KMS-11 (cell line): Measurements from ENCODE around the gene DCHS2.

ENCODE experiments used
- H2AFZ ChIP-seq: fragments of 200-600 bp; sonication (generic); 2 replicates; pipeline ENCODE4 v1.6.1; 2016; ENCODE audit warnings: antibody characterized with exemption, mixed run types, low read depth
- H3K27ac ChIP-seq: fragments of 200-600 bp; sonication (generic); 2 replicates; pipeline ENCODE4 v1.6.1; 2016; ENCODE audit warnings: mild to moderate bottlenecking, mixed run types
- H3K27me3 ChIP-seq: fragments of 200-600 bp; sonication (generic); 2 replicates; pipeline ENCODE4 v1.6.1; 2017; ENCODE audit warnings: mild to moderate bottlenecking, low read depth, mixed run types, moderate library complexity; ENCODE audit not compliant: insufficient read depth
- H3K36me3 ChIP-seq: fragments of 200-600 bp; sonication (generic); 2 replicates; pipeline ENCODE4 v1.6.1; 2017; ENCODE audit warnings: mild to moderate bottlenecking, mixed run types; ENCODE audit not compliant: insufficient read depth
- H3K4me1 ChIP-seq: fragments of 200-600 bp; sonication (generic); 2 replicates; pipeline ENCODE4 v1.6.1; 2016; ENCODE audit warnings: mild to moderate bottlenecking, low read depth, mixed run types; ENCODE audit not compliant: poor library complexity, severe bottlenecking
- H3K4me2 ChIP-seq: fragments of 200-600 bp; sonication (generic); 2 replicates; pipeline ENCODE4 v1.7.0; 2016; ENCODE audit warnings: mild to moderate bottlenecking, mixed run types
- H3K4me3 ChIP-seq: fragments of 200-600 bp; sonication (generic); IDR thresholded peaks from 2 replicates; pipeline ENCODE4 v1.6.1; 2017; ENCODE audit warnings: low read depth, low read length, mixed read lengths; ENCODE audit not compliant: insufficient read depth
- H3K79me2 ChIP-seq: fragments of 200-600 bp; sonication (generic); 2 replicates; pipeline ENCODE4 v1.6.1; 2016; ENCODE audit warnings: low read depth, mixed run types; ENCODE audit not compliant: insufficient read depth
- H3K9ac ChIP-seq: fragments of 200-600 bp; sonication (generic); 2 replicates; pipeline ENCODE4 v1.6.1; 2016; ENCODE audit warnings: mild to moderate bottlenecking, mixed run types
- H4K20me1 ChIP-seq: fragments of 200-600 bp; sonication (generic); 2 replicates; pipeline ENCODE4 v1.6.1; 2016; ENCODE audit warnings: mild to moderate bottlenecking, mixed run types; ENCODE audit not compliant: insufficient read depth
- CTCF ChIP-seq: fragments of 200-600 bp; sonication (generic); conservative IDR thresholded peaks from 2 replicates; pipeline ENCODE4 v1.6.1; 2017; ENCODE audit warnings: low read depth, mild to moderate bottlenecking, antibody characterized with exemption, low read length, moderate library complexity, mixed read lengths

DCHS2 gene

GRCh38 chr4:154490234-154490582 is 1.4 kb downstream of the DCHS2 start:
- Histone ChIP-seq H4K20me1 (no peaks in the 10 kb centered on the region), H3K4me2 (no peak overlapping the region), H2AFZ (no peak overlapping the region), H3K36me3 (no peaks in the 10 kb centered on the region), H3K27me3 (no peaks in the 10 kb centered on the region), H3K4me1 (no peaks in the 10 kb centered on the region), H3K27ac (no peak overlapping the region), H3K9ac (no peak overlapping the region), H3K4me3 (no peak overlapping the region), H3K79me2 (no peaks in the 10 kb centered on the region)
- TF ChIP-seq CTCF = no peak

- TF ChIP-seq CTCF = no peak
- no peak overlapping the region for H3K4me3 ChIP-seq
- H3K27ac ChIP-seq = no peak overlapping the region
- H3K4me2 ChIP-seq = no peak overlapping the region
- no peak overlapping the region for H3K9ac ChIP-seq
- no peaks in the 10 kb centered on the region for H4K20me1 ChIP-seq
- no peak overlapping the region for H2AFZ ChIP-seq
- no peaks in the 10 kb centered on the region for H3K36me3 ChIP-seq
- no peaks in the 10 kb centered on the region for H3K27me3 ChIP-seq
- H3K4me1 ChIP-seq = no peaks in the 10 kb centered on the region
- no peaks in the 10 kb centered on the region for H3K79me2 ChIP-seq
Measured at GRCh38 chr4:154489558-154490233, 1.9 kb downstream of the DCHS2 start.

- no peak overlapping the region for H3K4me2 ChIP-seq
- no peaks in the 10 kb centered on the region for H3K36me3 ChIP-seq
- no peaks in the 10 kb centered on the region for H3K4me1 ChIP-seq
- no peak overlapping the region for H2AFZ ChIP-seq
- H3K27ac ChIP-seq = no peak overlapping the region
- H3K27me3 ChIP-seq = no peaks in the 10 kb centered on the region
- H3K9ac ChIP-seq = no peak overlapping the region
- no peak overlapping the region for H3K4me3 ChIP-seq
- TF ChIP-seq CTCF = no peak
- H4K20me1 ChIP-seq = no peaks in the 10 kb centered on the region
- H3K79me2 ChIP-seq = no peaks in the 10 kb centered on the region
Measured at GRCh38 chr4:154487145-154487544, 4.5 kb downstream of the DCHS2 start.

- no peak overlapping the region for H3K4me2 ChIP-seq
- no peak for TF ChIP-seq CTCF
- no peaks in the 10 kb centered on the region for H3K36me3 ChIP-seq
Measured at GRCh38 chr4:154485127-154485773, 6.3 kb downstream of the DCHS2 start.

More at GRCh38 chr4:154485127-154485773, 6.3 kb downstream of the DCHS2 start:
- Histone ChIP-seq H3K27ac (no peak overlapping the region), H3K27me3 (no peaks in the 10 kb centered on the region), H3K4me3 (no peak overlapping the region), H4K20me1 (no peaks in the 10 kb centered on the region), H3K4me1 (no peaks in the 10 kb centered on the region), H3K79me2 (no peaks in the 10 kb centered on the region), H2AFZ (no peak overlapping the region), H3K9ac (no peak overlapping the region)
